ENCODE data around the gene PAMR1.

PAMR1 gene

DNA sequence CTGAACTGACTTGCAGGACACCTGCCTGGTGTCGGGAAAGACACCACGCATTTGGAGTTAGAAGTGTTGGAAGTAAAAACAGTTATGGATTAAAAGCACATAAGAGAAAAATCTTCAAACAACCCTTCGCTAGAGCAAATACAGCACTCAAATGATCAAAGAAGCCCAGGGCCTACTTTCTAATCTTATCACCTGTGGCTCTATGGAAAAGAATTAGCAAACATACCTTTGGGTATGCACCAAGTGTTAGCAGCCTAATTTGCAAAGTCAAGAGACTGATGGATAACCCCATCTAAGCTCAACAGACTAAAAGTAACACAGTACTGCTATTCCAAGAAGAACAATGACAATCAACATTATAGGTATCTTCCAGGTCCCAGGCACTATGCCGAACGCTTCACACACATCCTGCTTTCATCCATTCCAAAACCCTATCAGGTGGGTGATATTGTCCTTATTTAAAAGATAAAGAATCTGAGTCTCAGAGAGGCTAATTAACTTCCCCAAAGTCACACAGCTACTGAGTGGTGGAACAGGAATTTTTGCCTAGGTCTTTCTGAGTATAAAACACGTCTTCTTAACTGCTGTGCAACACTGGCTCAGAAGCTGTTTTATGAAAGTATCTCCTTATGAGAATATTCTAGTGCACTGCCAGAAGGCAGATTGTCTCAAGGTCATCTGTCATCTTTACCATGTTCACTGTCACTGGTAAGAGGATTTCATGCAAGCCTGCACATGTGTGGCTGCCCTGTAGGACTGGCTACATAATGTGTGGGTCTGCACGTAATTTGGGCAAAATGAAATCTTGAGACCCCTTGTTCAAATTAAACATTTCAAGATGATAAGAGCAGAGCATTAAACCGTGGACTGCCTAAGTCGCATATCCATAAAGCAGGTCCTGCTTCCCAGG is 122.4 kb downstream of the PAMR1 start:
- no peak for TF ChIP-seq CTCF (IDR thresholded peaks at IDR 0.05; ENCODE audit: insufficient read depth, low read depth, low read length, missing control alignments)
- no peak overlapping the region for H3K4me3 ChIP-seq (ENCODE audit: low read length)
- DNase-seq (ENCODE audit: low read depth), result no peak

DNA sequence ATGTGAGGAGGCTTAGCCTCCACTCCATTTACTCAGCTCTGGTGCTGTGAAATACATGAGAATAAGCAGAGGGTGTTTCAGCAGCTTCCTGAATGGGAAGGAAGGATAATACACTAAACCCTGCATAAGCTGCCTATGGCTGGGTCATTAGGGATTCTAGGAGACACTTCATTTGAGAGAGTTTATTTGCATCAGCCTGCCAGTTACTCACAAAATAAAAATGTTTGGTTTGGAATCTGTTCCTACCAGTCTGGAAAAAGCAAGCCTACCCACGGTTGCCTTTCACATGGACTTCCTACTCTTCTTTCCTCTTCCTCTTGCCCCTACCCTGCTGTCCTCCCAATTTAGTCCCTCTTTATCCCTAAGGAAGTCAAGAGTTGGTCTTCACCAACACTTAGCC is 126.5 kb downstream of the PAMR1 start:
- TF ChIP-seq CTCF (IDR thresholded peaks at IDR 0.05; ENCODE audit: insufficient read depth, low read depth, low read length, missing control alignments), result no peak
- DNase-seq (ENCODE audit: low read depth), result no peak
- H3K4me3 ChIP-seq (ENCODE audit: low read length), result no peak overlapping the region

DNA sequence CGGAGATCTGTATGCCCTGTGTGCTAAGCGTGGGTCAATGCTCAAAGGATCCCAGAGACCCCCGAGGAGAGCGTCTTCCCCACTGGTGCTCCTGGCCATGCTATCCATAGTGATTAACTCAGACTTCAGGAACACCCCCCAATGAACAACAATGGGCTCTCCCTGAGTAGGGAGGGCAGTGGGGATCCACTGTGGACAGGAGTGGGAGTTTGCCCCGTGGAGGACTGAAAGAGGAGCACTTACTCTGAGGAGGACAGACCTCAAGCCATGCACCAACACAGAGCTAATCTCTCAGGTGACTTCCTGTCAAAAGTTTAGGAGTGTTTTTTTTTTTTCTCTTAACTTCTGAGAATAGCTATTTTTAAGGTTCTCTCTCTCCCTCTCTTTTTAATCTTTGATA is 130.5 kb downstream of the PAMR1 start:
- no peak for TF ChIP-seq CTCF (IDR thresholded peaks at IDR 0.05; ENCODE audit: insufficient read depth, low read depth, low read length, missing control alignments)
- no peak for DNase-seq (ENCODE audit: low read depth)
- no peak overlapping the region for H3K4me3 ChIP-seq (ENCODE audit: low read length)

GRCh38 chr11:35393098-35393497 is 132.3 kb downstream of the PAMR1 start:
- no peak for DNase-seq (ENCODE audit: low read depth)
- no peak overlapping the region for H3K4me3 ChIP-seq (ENCODE audit: low read length)
- no peak for TF ChIP-seq CTCF (IDR thresholded peaks at IDR 0.05; ENCODE audit: insufficient read depth, low read depth, low read length, missing control alignments)

- H3K4me3 ChIP-seq (ENCODE audit: low read length), result peak overlapping the region; percentile 30
- peak; percentile 66 for DNase-seq (ENCODE audit: low read depth)
- peak; percentile 89 for TF ChIP-seq CTCF (IDR thresholded peaks at IDR 0.05; ENCODE audit: insufficient read depth, low read depth, low read length, missing control alignments)
These were observed 133.3 kb downstream of the PAMR1 start for GRCh38 chr11:35391922-35392688.

DNA sequence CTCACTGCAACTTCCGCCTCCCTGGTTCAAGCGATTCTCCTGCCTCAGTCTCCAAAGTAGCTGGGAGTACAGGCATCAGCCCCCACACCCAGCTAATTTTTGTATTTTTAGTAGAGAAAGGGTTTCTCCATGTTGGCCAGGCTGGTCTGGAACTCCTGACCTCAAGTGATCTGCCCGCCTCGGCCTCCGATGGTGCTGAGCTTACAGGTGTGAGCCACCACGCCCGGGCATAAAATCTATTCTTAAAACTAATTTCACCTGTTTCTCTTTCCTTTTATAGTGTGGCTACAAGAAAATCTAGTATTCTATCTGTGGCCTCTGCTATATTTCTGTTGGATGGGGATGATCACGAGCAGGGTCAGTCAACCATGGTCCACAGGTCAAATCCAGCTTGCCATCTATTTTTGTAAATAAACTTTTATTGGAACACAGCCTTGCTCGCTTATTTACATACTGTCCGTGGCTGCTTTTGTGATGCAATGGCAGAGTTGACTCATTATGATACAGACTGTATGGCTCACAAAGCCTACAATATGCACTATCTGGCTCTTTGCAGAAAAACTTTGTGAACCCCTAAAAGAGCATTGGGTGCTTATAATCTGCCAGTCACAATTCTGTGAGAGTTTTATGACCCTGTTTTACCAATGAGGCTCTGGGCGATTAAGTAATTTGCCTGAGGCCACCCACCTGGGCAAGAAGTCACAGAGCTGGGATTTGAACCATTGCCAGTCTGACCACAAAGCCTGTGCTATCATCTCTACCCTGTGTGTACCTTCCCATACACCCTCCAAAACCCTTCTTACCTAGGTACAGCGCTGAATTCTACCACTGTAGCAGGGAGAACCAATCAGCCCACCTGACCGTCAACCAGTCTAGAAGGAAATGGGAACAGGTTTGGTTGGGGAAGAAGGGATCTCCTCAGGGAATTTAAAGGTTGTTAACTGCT is 134.4 kb downstream of the PAMR1 start:
- no peak overlapping the region for H3K4me3 ChIP-seq (ENCODE audit: low read length)
- DNase-seq (ENCODE audit: low read depth), result peak; percentile 88
- TF ChIP-seq CTCF (IDR thresholded peaks at IDR 0.05; ENCODE audit: insufficient read depth, low read depth, low read length, missing control alignments), result no peak

Data from epithelial cell of esophagus (primary cell).